HCT116 (cell line): ENCODE data around the gene CCDC91.

ENCODE experiments used
- CEBPB ChIP-seq: IDR thresholded peaks from 2 replicates; pipeline ENCODE4 v1.6.1; 2012; ENCODE audit warnings: low read depth
- CTCF ChIP-seq, 3 experiments: fragments of 200-600 bp in 1 of 3; sonication (generic) in 1 of 3; IDR thresholded peaks in 2 of 3; conservative IDR thresholded peaks in 1 of 3; 2 replicates each; pipeline ENCODE4 v1.5.1; 2012 to 2017; ENCODE audit warnings: low read depth in 2 of 3, low read length in 2 of 3, antibody characterized with exemption in 1 of 3, borderline replicate concordance in 1 of 3, control low read depth in 1 of 3, mild to moderate bottlenecking in 1 of 3, mixed read lengths in 1 of 3, mixed run types in 1 of 3, moderate library complexity in 1 of 3; ENCODE audit not compliant: insufficient read depth in 1 of 3
- EZH2 ChIP-seq: fragments of 200-600 bp; sonication (generic); IDR thresholded peaks from 2 replicates; pipeline ENCODE4 v1.6.1; 2017; ENCODE audit warnings: antibody characterized with exemption, mixed run types
- EZH2phosphoT487 ChIP-seq: fragments of 200-600 bp; IDR thresholded peaks from 2 replicates; pipeline ENCODE4 v1.6.1; 2018; ENCODE audit warnings: antibody characterized with exemption, borderline replicate concordance
- FOSL1 ChIP-seq: IDR thresholded peaks from 2 replicates; pipeline ENCODE4 v1.6.1; 2012; ENCODE audit warnings: low read depth
- MAX ChIP-seq: IDR thresholded peaks from 2 replicates; pipeline ENCODE4 v1.6.1; 2012
- POLR2AphosphoS5 ChIP-seq: IDR thresholded peaks from 2 replicates; pipeline ENCODE4 v1.6.1; 2011; ENCODE audit warnings: mild to moderate bottlenecking, low read depth, low read length, moderate library complexity
- TCF7L2 ChIP-seq: IDR thresholded peaks from 2 replicates; pipeline ENCODE4 v1.7.0; 2011; ENCODE audit warnings: borderline replicate concordance, inconsistent platforms; ENCODE audit not compliant: insufficient read depth, insufficient read length; ENCODE audit errors: extremely low read depth
- ZBTB33 ChIP-seq: IDR thresholded peaks from 2 replicates; pipeline ENCODE4 v1.6.1; 2011; ENCODE audit warnings: mild to moderate bottlenecking, low read length, moderate library complexity; ENCODE audit not compliant: insufficient replicate concordance; ENCODE audit errors: extremely low read depth

DNA sequence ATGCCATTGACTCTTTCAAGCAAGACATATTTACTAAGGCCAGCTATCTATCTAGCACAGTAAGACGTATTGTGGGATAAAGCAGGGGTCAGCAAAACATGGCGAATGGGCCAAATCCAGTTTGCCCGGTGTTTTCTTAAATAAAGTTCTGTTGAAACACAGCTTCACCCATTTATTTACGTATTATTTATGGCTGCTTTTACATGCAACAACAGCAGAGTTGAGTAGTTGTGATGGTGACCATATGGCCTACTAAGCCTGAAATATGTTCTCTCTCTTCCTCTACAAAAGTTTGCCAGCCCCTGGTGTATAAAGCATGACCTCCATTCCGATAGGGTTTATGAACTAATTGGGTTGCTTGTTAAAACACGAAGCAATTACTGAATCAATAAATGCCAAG lies 322.1 kb downstream of the CCDC91 start:
- TF ChIP-seq EZH2phosphoT487: no peak
- no peak for TF ChIP-seq CTCF (IDR thresholded peaks at IDR 0.05 in 2 of 3, conservative IDR thresholded peaks at IDR 0.05 in 1 of 3; ENCODE audit: borderline replicate concordance in 1 of 3, insufficient read depth in 1 of 3, low read depth in 2 of 3, low read length in 2 of 3)
- no peak for TF ChIP-seq EZH2
- TF ChIP-seq CEBPB: no peak
- TF ChIP-seq TCF7L2: no peak
- no peak for TF ChIP-seq FOSL1
- TF ChIP-seq MAX: no peak
- TF ChIP-seq POLR2AphosphoS5: no peak
- no peak for TF ChIP-seq ZBTB33
